Medulla oblongata (tissue), 1 donor: ENCODE results near the gene EME1.
A peak's percentile ranks its signal among the peaks of the same experiment; 100 is the strongest.
"Not testable (repeated sequence)": the region's sequence is repeated elsewhere in the genome, so short reads cannot be mapped to it uniquely, and the experiment has no call there.

Source experiments
- DNase-seq: peaks from one replicate; pipeline ENCODE4 v3.0.0-alpha.2; 2015; ENCODE audit errors: extremely low spot score

Gene EME1

GRCh38 chr17:50425682-50426471, 52.8 kb downstream of the EME1 start, which contains the start of gene ACSF2:
ACSF2 (plus strand) TSS chr17:50426218; CDS start chr17:50426262, 44 bp downstream.
- DNase-seq = peak; percentile 29

GRCh38 chr17:50426472-50426782, 53.4 kb downstream of the EME1 start:
- no peak for DNase-seq

- peak; percentile 21 for DNase-seq
Observed at GRCh38 chr17:50426814-50427787, 54.1 kb downstream of the EME1 start.

- not testable (repeated sequence) for DNase-seq
Observed at GRCh38 chr17:50428126-50428525, 55.1 kb downstream of the EME1 start.

- DNase-seq = no peak
Observed at GRCh38 chr17:50428831-50429424, 55.9 kb downstream of the EME1 start.

GRCh38 chr17:50429793-50430192, 56.8 kb downstream of the EME1 start:
- DNase-seq = no peak
